ENCODE data around the gene UBN2.

DNA sequence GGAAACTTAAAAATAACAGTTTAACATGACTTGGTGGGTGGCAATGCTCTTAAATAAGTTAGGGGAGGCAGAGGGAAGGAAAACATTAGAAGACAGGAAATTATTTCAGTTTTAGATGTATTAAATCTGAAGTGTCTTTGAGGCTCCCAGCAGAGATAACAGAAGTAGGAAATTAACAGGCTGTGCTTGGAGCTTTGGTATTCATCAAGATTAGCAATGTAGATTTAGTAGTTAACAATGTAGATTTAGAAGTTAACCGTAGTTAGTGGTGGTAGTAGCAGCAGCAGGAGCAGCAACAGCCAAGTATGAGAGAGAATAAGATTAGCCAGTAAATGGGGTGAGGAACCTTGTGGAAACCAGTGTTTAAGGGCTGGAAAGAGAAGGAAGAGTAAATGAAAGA lies 48.7 kb upstream of the UBN2 start:
- TF ChIP-seq POLR2AphosphoS5 (IDR thresholded peaks at IDR 0.05), result no peak
- no peak for TF ChIP-seq CTCF (IDR thresholded peaks at IDR 0.05)

Data from prostate gland (tissue), 2 donors.